DND-41 (cell line): ENCODE results near the gene MCC.

Experiments
- ATAC-seq: fragments of 200-7000 bp; cut with Tn5 transposase; 3 replicates; pipeline ENCODE4 v1.9.1; 2021; ENCODE audit warnings: low read depth; ENCODE audit not compliant: insufficient read depth
- DNase-seq: peaks from one replicate; pipeline ENCODE4 v3.0.0-alpha.2; 2020
- H2AFZ ChIP-seq: 2 replicates; pipeline ENCODE4 v1.6.0; 2012; ENCODE audit warnings: low read depth, low read length
- H3K27ac ChIP-seq: 2 replicates; pipeline ENCODE4 v1.5.1; 2012; ENCODE audit warnings: low read length, inconsistent platforms
- H3K27me3 ChIP-seq: fragments of 200-600 bp; sonication (generic); 2 replicates; pipeline ENCODE4 v1.6.0; 2012; ENCODE audit warnings: low read length, mild to moderate bottlenecking, inconsistent platforms; ENCODE audit not compliant: insufficient read depth, poor library complexity
- H3K36me3 ChIP-seq: 2 replicates; pipeline ENCODE4 v1.5.1; 2012; ENCODE audit warnings: low read length, inconsistent platforms; ENCODE audit not compliant: insufficient read depth
- H3K4me1 ChIP-seq: 2 replicates; pipeline ENCODE4 v1.5.1; 2012; ENCODE audit warnings: mild to moderate bottlenecking, low read length; ENCODE audit not compliant: insufficient read depth
- H3K4me2 ChIP-seq: 2 replicates; pipeline ENCODE4 v1.6.0; 2012; ENCODE audit warnings: mild to moderate bottlenecking, moderate library complexity, low read length, inconsistent platforms; ENCODE audit not compliant: insufficient read depth
- H3K4me3 ChIP-seq, 2 experiments: fragments of 200-600 bp in 1 of 2; shearing (Covaris generic) in 1 of 2; 2 replicates each; pipeline ENCODE4 v1.5.1; 2012 to 2016; ENCODE audit warnings: inconsistent platforms in 2 of 2, low read length in 2 of 2, mild to moderate bottlenecking in 2 of 2, low read depth in 1 of 2, moderate library complexity in 1 of 2
- H3K79me2 ChIP-seq: 2 replicates; pipeline ENCODE4 v1.6.0; 2012; ENCODE audit warnings: low read length, inconsistent platforms; ENCODE audit not compliant: insufficient read depth
- H3K9ac ChIP-seq: 2 replicates; pipeline ENCODE4 v1.6.0; 2012; ENCODE audit warnings: low read depth, mild to moderate bottlenecking, inconsistent platforms, low read length, moderate library complexity
- H3K9me3 ChIP-seq: 2 replicates; pipeline ENCODE4 v1.5.1; 2012; ENCODE audit warnings: low read length, moderate library complexity, mild to moderate bottlenecking, inconsistent platforms; ENCODE audit not compliant: insufficient read depth, severe bottlenecking
- H4K20me1 ChIP-seq: 2 replicates; pipeline ENCODE4 v1.6.0; 2012; ENCODE audit warnings: low read length; ENCODE audit not compliant: insufficient read depth
- EZH2 ChIP-seq: IDR thresholded peaks from 3 replicates; pipeline ENCODE4 v1.6.1; 2012; ENCODE audit warnings: borderline replicate concordance, low read depth, mild to moderate bottlenecking, moderate library complexity, low read length, inconsistent platforms; ENCODE audit not compliant: severe bottlenecking
- TF ChIP-seq, protein P1 (sequence below): IDR thresholded peaks from 2 replicates; pipeline ENCODE4 v1.5.1; 2012; ENCODE audit warnings: borderline replicate concordance, low read length, moderate library complexity, mild to moderate bottlenecking; ENCODE audit not compliant: poor library complexity, severe bottlenecking; ENCODE audit errors: extremely low read depth

Gene MCC

GRCh38 chr5:113354055-113354454 lies 134.2 kb downstream of the MCC start:
- no peak overlapping the region for H3K9ac ChIP-seq
- ATAC-seq, result no peak
- no peak for DNase-seq

GRCh38 chr5:113347572-113347971 lies 140.7 kb downstream of the MCC start:
- TF ChIP-seq EZH2, result no peak
- TF ChIP-seq, protein P1, sequence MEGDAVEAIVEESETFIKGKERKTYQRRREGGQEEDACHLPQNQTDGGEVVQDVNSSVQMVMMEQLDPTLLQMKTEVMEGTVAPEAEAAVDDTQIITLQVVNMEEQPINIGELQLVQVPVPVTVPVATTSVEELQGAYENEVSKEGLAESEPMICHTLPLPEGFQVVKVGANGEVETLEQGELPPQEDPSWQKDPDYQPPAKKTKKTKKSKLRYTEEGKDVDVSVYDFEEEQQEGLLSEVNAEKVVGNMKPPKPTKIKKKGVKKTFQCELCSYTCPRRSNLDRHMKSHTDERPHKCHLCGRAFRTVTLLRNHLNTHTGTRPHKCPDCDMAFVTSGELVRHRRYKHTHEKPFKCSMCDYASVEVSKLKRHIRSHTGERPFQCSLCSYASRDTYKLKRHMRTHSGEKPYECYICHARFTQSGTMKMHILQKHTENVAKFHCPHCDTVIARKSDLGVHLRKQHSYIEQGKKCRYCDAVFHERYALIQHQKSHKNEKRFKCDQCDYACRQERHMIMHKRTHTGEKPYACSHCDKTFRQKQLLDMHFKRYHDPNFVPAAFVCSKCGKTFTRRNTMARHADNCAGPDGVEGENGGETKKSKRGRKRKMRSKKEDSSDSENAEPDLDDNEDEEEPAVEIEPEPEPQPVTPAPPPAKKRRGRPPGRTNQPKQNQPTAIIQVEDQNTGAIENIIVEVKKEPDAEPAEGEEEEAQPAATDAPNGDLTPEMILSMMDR, result no peak
- ATAC-seq (no peak), DNase-seq (no peak)

More at GRCh38 chr5:113354055-113354454, 134.2 kb downstream of the MCC start:
- H2AFZ ChIP-seq, result no peak overlapping the region
- H3K9me3 ChIP-seq, result no peaks in the 10 kb centered on the region
- no peaks in the 10 kb centered on the region for H3K79me2 ChIP-seq
- no peaks in the 10 kb centered on the region for H4K20me1 ChIP-seq
- no peak overlapping the region for H3K4me2 ChIP-seq
- H3K4me3 ChIP-seq, result no peak overlapping the region
- no peaks in the 10 kb centered on the region for H3K36me3 ChIP-seq
- no peaks in the 10 kb centered on the region for H3K4me1 ChIP-seq
- H3K27me3 ChIP-seq, result no peaks in the 10 kb centered on the region
- no peak overlapping the region for H3K27ac ChIP-seq
- TF ChIP-seq EZH2, result no peak
- TF ChIP-seq, protein P1, result no peak

DNA sequence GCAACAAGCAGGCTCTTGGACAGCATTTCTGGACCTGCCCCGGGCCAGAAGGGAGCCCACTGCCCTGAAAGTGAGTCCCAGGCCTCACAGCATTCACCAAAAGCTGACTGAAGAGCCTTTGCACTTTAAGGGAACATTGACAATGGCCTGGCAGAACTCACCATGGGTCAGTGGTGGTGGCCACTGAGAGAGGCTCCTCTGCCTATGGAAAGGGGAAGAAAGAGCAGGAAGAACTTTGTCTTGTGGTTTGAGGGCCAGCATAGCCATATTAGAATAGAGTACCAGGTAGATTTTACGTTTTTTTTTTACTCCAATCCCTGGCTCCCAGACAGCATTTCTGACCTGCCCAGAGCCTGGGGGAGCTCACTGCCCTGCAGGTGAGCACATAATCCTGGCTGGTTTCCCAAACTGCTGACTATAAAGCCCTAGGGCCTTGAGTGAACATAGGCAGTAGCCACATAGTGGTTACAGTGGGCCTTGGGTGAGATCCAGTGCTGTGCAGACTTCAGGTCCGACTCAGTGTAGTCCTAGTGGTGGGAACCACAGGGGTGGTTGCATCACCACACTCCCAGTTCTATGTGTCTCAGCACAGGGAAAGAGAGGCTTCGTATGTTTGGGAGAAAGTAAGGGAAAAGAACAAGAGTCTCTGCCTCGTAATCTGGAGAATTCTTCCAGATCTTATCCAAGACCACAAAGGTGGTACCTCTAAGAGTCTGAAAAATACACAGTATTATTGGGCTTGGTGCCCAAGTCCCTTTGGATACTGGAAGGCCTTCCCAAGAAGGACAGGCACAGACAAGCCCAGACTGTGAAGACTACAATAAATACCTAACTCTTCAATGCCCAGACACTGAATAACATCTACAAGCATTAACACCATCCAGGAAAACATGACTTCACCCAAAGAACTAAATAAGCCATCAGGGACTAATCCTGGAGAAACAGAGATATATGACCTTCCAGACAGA lies 143.0 kb downstream of the MCC start:
- Histone ChIP-seq H3K27ac (no peak overlapping the region), H3K36me3 (no peaks in the 10 kb centered on the region), H3K79me2 (no peaks in the 10 kb centered on the region), H3K4me3 (no peak overlapping the region), H3K9me3 (no peaks in the 10 kb centered on the region), H3K4me1 (no peaks in the 10 kb centered on the region), H4K20me1 (no peaks in the 10 kb centered on the region), H3K9ac (no peak overlapping the region), H2AFZ (no peak overlapping the region), H3K4me2 (no peak overlapping the region), H3K27me3 (no peaks in the 10 kb centered on the region)
- TF ChIP-seq EZH2, result no peak
- TF ChIP-seq, protein P1, result no peak
- DNase-seq (no peak), ATAC-seq (no peak)

More at GRCh38 chr5:113347572-113347971, 140.7 kb downstream of the MCC start:
- no peak overlapping the region for H2AFZ ChIP-seq
- H3K9ac ChIP-seq, result no peak overlapping the region
- no peaks in the 10 kb centered on the region for H3K36me3 ChIP-seq
- no peaks in the 10 kb centered on the region for H3K9me3 ChIP-seq
- no peak overlapping the region for H3K4me2 ChIP-seq
- no peaks in the 10 kb centered on the region for H3K79me2 ChIP-seq
- no peaks in the 10 kb centered on the region for H4K20me1 ChIP-seq
- no peak overlapping the region for H3K27ac ChIP-seq
- no peak overlapping the region for H3K4me3 ChIP-seq
- H3K4me1 ChIP-seq, result no peaks in the 10 kb centered on the region
- H3K27me3 ChIP-seq, result no peaks in the 10 kb centered on the region
